SU-DHL-6 (cell line): ENCODE measurements around the gene IRX4.

Source experiments
- CTCF ChIP-seq: fragments of 200-600 bp; sonication (generic); IDR thresholded peaks from one replicate; pipeline ENCODE4 v1.5.1; 2017; ENCODE audit warnings: antibody characterized with exemption, mild to moderate bottlenecking, low read length, moderate library complexity; ENCODE audit not compliant: insufficient read depth, poor library complexity, severe bottlenecking
- EZH2phosphoT487 ChIP-seq: fragments of 200-600 bp; sonication (generic), shearing (Covaris generic); conservative IDR thresholded peaks from 2 replicates; pipeline ENCODE4 v1.6.1; 2018; ENCODE audit warnings: mild to moderate bottlenecking, antibody characterized with exemption, low read length, moderate library complexity, mixed read lengths

- TF ChIP-seq CTCF (no peak), EZH2phosphoT487 (no peak)
Measured at GRCh38 chr5:1905108-1905507, 22.4 kb upstream of the IRX4 start.
